Activated effector memory CD4-positive, alpha-beta T cell treated with Interleukin-2 at 50 U/mL for 16 hours (primary cell): ENCODE results near the gene STX11.
A peak's percentile ranks its signal among the peaks of the same experiment; 100 is the strongest.

Source experiments
- DNase-seq: peaks from one replicate; pipeline ENCODE4 v3.0.0-alpha.2; 2020

Gene STX11

DNA sequence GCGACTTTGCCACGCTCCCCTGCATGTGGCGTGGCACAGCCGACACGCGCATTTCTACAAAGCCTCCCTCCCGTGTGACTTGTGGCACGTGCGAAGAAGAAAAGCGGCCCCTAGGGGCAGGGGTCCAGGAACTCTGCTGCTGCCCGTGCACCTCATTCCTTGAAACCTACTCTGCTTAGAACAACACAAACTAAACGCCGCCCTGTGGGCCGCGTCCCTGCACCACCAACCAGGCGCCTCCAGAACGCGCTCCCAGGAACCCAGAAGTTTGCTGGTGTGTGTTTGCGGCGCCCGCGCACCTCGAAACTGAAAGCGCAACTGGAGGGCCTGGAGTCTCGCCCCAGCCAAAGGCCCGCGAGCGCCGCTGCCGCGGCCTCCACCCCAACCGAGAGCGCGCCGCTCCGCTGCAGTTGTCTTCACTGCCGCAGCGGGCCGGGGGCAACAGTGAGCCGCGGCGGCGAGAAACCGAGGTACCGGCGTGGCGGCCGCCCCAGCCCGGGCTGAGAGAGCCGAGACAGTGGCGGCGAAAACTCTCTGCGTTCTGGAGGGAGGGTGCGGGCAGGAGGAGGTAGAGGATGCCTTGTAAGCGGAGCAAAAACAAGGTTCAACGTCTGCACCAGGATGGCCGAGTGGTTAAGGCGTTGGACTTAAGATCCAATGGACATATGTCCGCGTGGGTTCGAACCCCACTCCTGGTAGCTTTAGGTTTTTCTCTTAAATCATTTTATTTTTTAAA is 65.8 kb downstream of the STX11 start:
- peak; percentile 85 for DNase-seq

DNA sequence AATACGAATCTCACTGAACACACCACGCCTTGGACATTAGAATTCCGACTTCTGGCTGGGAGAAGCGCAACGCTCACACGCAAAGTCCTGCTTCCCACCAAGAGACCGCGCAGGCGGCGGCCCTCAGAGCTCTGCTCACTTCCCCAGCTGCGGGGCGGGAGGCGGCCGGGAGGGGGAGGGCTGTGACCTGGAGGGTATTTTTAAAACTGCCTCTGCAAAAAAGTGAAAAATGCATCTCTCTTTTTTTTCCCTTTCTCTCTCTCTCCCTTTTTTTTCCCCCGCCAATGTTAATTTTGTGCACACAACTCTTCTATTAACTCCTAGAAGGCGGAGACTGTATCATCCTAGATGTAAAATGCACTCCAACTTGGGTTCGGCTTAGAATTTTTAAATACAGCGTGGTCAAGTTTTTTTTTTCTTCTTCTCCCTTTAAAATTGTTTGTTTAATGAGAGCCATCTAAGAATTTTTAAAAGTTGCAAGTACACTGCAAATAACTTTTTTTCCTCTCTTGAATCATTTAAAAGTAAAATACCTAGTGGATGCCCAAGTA is 66.4 kb downstream of the STX11 start:
- DNase-seq = no peak

DNA sequence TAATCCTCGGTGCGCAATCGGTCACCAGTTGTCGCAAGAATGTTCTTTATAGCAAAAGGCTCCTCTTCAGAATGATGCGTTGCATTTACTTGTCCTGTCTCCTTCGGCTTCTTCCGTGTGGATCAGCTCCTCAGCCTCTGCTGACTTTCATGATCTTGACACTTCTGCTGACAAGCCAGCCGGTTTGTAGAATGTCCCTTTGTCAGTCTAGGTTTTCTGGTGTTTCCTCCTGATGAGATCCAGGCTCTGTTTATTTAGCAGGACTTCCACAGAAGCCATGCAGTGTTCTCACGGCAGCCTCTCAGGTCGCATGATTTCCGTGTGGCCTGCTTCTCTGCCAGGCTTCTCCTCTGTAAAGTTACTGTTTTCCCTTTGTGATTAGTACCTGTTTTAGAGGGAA is 66.9 kb downstream of the STX11 start:
- no peak for DNase-seq

DNA sequence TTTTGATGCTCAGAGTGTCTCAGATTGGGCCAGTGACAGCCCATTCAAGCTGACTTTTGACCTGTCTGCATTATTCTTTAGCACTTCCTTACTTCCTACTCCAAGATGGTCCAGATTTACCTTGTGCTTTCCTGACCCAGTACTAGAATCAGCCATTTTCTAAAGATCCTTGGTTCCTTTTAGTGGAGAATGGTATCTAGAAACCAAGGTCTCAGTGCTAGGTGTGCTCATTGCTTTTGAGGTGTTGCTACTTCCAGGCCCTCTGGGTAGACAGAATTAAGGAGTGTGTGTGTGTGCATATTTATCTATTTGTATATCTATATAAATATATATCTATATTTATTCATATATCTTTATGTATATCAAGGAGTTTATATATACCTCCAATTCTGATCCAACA is 67.5 kb downstream of the STX11 start:
- no peak for DNase-seq

DNA sequence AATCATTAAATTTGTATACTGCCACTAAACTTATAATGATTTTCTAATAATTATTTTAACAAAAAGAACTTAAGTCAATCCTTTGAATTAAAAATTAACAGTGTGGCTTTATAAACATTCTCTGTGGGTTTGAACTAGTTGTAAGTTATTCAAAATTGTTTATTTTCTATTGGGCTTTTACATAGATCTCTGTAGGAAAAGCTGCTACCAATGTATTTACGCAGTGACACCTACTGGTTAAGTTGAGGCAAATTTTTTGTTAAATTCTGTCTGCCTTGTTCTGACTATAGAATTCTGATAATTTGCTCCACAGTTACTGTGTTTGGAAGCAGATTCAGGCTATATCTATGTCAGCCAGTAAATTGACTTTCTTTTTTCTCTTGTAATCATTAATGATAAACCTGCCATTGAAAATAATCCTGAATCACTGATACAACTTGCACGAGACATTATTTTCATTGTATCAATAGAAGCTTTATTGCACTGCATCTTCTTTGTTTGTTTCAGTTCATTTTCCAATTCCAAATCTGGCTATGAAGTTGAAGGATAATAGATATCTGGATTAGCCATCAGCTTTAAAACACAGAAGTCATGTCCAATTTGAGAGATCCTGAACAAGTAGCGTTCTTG is 68.9 kb downstream of the STX11 start:
- no peak for DNase-seq

DNA sequence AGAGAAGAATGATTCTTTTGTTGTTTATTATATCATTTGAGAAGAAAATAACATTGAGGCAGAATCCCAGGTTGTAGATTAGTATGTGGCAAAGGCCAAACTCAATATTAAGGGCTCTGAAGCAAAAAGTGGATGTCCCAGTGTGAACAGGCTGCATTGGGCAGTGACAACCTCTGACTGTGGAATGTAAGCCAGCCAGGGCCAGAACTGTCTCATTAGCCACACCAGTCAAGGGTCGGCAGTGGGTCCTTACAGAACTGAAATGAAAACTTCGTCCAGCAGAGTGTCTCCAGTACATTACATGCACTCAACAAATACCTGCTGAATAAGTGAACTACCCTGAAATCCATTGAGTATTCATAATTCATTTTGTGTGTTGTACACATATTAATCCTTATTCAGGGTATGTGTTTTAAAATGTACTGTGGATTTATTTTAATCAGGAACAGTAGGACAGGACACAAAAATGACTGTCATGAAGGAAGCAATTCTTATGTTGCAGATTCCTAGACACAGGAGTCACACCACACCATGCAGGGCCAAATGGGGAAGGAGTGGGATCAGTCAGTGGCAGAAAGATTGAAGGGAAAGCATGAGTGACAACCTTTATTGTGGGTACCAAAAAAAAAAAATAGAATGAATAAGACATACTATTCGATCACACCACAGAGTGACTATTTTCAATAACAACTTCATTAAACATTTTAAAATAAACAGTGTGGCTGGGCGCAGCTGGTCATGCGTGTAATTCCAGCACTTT is 69.9 kb downstream of the STX11 start:
- DNase-seq = no peak

DNA sequence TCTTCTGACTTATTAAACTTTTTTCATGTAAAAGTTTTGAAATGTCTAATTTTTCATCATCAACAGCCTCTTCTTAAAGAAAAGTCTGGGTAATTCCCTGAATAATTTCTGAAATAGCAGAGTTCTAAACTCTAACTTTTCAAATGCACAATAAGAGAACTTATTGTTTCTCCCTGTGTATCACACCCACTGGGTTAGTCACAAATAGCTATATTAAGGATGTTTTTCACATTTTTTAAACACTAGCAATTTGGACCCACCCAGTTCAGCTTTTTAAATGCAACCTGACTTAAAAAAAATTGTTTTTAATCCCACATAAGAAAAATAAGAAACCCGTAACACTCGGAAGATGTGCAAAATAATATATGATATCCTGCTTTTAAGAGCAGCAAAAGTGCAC is 73.4 kb downstream of the STX11 start:
- no peak for DNase-seq

DNA sequence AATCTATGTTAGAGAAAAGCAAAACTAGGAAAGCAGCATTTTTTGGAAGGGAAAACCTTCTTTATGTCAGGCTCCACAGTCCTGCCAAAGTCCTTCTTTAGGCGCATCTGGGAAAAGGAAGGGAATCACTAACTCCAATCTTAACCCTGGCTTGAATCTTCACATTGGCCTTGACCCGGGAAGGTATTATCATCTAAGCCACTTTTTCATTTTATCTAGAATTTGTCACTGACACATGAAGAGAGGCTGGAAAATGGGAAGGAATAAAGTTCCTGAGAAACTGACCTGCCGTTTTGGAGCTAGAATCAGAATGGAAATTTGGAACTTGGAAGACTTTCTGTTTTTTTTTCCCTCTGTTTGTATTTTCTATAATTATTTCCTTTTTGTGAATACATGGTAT is 81.4 kb downstream of the STX11 start:
- no peak for DNase-seq

DNA sequence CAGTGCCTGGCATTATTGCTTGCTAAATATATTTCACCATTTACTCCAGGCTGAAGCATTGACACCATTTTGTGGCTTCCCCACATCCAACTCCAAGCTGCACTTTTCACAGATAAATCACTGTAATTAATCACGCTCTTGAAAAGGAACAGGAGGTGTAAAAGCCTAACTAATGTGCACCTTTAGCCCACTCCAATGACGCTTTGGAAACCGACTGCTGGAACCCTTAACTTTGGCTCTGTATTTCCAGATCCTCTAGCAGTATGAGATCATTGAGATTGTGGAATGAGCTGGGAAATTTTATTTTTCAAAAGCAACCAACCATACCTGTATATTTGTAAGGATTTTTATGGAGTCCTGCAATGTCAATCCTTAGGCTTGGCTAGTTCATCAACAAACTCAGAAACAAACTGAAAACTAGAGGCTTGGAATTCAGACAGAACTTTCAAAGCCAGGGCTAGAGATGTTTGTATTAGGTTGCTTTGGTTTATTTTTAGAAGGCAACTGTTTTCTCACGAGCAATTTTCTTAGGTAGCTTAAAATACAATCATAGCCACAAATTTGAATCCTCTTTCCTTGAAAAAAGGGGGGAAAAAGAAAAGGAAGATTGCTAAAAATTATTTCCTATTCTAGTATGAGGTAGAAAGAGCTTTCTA is 82.0 kb downstream of the STX11 start:
- no peak for DNase-seq

DNA sequence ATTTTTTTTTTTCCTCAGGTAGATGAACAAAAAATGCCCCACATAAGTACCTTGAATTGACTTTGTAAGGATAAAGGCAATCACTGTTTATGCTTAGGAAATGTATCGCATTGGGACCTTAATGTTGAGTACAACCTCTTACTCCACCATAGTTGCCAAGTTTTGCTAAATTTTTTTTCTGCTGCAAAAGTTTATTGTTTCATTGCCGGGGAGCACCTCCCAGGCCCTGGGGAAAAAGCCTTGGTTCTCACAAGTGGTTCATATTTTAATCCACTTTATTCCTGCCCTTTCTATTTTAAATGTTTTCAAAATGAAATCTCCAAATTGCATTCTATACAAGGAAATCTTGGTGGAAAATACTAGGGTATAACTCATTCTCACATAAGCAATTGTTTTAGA is 82.5 kb downstream of the STX11 start:
- no peak for DNase-seq

DNA sequence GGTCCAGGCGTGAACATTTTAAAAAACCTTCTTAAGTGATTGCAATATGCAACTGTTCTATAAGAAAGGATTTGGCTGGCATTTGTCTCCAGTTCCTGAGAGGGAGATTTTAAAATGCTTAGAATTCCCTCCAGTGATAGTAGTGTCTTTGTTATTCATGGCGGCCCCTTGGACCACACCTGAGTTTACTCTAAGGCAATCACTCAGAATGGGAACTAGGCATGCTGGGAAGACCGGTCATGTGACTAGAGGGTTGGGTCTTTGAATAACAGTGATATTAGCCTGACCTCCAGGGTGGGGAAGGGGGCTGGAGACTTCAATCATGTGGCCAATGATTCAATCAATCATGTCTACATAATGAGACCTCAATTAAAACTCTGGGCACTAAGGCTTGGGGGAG is 84.1 kb downstream of the STX11 start:
- DNase-seq = no peak

DNA sequence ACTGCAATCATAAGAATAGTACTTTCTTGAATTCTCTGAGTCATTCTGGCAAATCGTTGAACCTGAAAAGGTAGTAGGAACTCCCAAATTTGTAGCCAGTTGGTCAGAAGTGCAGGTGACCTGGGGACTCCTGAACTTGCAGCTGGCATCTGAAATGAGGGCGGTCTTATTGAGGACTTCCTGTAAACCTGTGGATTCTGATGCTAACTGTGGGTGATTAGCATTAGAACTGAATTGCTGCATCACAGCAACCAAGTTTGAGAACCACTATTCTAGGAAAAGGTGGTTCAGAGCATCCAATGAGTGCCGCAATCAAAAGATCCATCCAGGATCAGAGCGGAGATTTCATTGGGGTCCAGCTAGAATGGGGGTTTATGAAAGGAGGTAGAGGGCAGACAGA is 84.6 kb downstream of the STX11 start:
- no peak for DNase-seq
